Erythroblast (primary cell): ENCODE measurements around the gene EPM2A.

Source experiments
- DNase-seq, 2 experiments: peaks; one replicate each; lab custom pipeline; 2025; lab: John Stamatoyannopoulos, UW
- GATA1 ChIP-seq: IDR thresholded peaks from 2 replicates; pipeline ENCODE4 v1.6.1; 2011; ENCODE audit warnings: low read depth, mild to moderate bottlenecking, control low read depth, low read length, moderate library complexity
- POLR2A ChIP-seq: IDR thresholded peaks from 2 replicates; pipeline ENCODE4 v1.6.1; 2011; ENCODE audit warnings: mild to moderate bottlenecking, low read length

EPM2A gene

DNA sequence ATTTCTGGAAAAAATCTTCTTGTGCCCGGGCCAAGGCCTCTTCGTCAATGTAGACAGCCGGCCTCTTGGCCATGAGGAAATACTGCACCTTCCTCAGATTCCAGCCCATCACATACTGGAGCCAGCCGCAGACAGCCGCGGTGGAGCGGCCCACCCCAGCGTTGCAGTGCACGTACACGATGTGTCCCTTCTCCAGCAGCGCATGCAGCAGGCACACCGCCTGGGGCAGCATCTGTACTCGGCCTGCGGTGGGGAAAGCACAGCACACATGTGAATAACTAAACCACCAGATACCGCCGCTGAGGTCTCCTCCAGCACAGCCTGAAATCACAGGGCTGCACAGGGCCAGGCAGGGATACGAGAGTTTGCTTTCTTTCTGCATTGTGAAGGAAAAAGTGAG lies 107.9 kb downstream of the EPM2A start:
- TF ChIP-seq GATA1 (no peak), POLR2A (no peak)
- DNase-seq: no peak

DNA sequence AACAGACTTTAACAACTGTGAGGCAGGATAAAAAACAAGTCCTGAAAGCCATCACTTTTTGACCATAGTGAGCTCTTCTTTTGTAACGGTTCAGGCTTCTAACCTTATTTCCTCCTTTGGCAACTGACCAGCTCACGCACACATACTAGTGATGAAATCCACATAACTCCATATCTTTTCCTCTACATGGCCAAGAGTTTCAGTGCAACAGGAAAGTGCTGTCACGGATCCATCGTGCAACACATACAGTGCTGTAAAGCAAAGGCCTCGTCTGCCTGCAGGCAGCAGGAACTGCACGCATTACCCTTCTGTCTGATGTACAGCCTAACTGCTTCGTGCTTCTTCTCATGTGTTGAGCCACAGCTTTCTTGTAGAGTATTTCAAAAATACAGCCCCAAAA lies 108.5 kb downstream of the EPM2A start:
- no peak for TF ChIP-seq GATA1
- TF ChIP-seq POLR2A: no peak
- DNase-seq: no peak

DNA sequence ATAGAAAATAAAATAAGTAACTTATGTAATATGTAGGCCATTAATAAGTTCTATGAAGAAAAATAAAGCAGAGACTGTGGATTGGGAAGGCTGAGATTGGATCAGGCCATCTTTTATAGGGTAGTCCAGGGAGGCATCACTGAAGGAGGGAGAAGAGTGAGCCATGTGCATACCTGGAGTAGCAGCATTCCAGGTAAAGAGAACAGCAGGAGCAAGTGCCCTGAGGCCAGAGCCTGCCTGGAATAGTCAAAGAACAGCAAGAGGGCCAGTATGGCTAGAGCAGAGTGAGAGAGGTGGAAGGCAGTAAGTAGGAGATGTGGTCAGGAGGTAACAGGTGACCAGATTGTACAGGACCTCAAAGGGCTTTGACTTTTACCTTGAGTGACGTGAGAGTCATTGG lies 112.1 kb downstream of the EPM2A start:
- TF ChIP-seq GATA1 (no peak), POLR2A (no peak)
- DNase-seq: no peak

DNA sequence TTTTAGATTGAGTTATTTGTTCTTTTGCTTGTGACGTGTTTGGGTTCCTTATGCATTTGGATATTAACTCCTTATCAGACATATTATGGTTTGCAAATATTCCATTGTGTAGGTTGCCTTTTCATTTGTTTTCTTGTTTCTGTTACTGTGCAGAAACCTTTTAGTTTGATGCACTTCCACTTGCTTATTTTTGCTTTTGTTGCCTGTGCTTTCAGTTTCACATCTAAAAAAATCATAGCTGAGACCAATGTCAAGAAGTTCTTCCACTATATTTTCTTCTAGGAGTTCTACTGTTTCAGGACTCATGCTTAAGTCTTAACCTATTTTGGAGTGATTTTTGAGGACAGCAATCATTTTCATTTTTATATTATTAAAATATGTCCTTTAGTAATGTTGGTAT lies 113.5 kb downstream of the EPM2A start:
- no peak for DNase-seq
- no peak for TF ChIP-seq GATA1
- TF ChIP-seq POLR2A: no peak

DNA sequence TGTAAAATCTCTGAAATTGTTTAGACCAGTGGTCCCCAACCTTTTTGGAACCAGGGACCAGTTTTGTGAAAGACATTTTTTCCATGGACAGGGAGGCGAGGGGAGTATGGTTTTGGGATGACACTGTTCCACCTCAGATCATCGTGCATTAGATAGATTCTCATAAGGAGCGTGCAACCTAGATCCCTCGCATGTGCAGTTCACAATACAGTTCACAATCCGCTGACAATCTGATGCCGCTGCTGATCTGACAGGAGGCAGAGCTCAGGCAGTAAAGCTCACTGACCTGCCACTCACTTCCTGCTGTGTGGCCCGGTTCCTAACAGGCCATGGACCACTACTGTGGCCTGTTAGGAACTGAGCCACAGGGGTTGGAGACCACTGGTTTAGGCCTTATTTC lies 115.2 kb downstream of the EPM2A start:
- DNase-seq: no peak
- no peak for TF ChIP-seq POLR2A
- no peak for TF ChIP-seq GATA1

DNA sequence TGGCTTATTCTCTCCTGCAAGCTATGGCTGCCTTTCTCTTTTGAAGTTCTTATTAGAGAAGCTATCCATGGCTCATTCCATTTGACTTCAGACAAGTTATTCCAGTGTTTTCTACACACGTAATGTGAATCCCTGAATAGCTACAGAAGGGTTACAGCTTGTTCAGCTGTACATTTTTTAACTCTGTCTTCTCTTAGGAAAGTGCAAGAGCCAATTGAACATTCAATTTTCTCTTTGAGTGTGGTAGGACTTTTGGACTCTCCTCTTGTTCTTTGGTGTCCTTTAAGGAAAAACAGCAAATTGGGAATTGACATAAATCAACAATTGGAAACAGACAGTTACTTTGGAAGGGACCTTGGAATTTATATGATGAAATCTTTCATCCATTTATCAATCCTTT lies 125.8 kb downstream of the EPM2A start:
- no peak for DNase-seq
- TF ChIP-seq POLR2A: no peak
- no peak for TF ChIP-seq GATA1

DNA sequence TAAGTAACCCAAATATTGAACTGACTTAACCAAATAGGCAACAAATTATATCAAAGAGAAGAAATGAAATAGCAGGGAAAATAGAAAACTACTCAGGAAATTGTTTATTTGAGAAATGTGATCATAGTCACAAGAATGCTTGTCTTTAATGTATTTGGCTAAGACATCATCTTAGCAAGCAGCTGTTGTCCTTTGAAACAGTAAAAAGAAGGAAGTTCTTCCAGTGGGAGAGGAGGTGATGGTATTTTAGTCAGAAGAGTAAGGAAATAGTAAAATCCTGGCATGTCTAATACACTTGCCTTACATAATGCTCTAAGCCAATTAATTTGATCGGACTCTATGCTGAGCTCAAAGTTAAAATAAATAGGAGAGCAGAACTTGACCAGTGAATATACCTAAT lies 126.5 kb downstream of the EPM2A start:
- no peak for DNase-seq
- no peak for TF ChIP-seq GATA1
- TF ChIP-seq POLR2A: no peak

DNA sequence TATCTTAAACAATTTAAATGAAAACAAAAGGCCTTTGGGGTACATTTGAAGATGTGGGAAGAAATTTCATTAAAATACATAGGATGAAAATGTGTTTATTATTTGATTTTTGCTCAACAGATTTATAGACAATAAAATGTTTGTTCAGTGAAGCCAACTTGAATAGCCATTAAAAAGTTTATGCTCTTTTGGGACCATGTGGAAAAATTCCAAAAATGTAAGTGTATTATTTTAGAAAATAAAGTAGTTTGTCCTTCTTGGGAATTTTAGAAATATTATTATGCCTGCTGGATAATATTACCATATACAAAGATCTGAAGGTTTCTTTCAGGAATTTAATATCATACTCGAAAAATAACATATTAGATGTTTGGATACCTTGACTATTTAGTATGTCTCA lies 131.3 kb downstream of the EPM2A start:
- DNase-seq: no peak
- TF ChIP-seq POLR2A (no peak), GATA1 (no peak)

DNA sequence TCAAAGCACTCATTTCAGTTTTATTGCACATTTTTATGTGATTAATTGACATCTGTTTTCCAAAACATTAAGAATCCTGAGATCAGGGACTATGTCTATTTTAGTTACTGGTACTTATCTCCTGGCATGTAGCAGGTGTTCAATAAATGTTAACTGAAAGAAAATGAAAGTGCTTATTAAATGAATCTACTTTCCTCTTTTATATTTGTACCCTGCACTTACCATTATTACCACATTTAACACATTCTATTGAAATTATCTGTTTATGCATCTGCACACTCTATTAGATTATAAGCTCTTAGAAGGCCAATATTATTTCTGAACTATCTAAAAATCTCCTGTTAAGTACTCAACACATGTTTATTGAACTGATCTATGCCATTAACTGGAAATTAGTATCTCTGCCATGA lies 131.9 kb downstream of the EPM2A start:
- no peak for DNase-seq
- TF ChIP-seq GATA1 (no peak), POLR2A (no peak)

DNA sequence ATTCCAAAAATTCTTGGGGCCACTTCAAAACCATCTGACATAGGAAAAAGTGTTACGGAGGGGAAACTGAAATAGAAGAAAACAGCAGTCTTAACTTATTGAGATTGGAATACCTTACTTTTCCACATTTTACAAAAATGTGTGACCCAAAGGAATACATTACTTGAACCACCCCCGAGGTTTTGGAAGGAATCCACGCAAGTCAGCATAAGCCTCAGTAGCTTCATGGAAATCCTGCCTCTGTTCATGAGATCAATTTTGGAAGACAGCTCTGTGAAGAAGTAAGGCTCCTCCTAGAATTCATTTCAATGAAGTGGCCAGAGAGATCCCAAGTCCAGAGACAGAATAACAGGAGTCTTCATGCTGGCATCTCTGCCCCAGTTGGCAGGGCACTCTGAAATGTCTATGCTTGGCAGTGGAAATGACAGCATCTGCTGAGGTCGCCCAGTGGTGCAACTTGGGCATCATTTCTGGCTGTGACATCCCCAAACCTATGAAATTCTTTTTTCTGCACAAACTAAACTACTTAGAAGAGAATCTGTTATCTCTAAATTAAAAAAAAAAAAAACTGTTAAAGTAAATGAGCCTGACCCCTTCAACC lies 132.5 kb downstream of the EPM2A start:
- no peak for TF ChIP-seq GATA1
- no peak for TF ChIP-seq POLR2A
- DNase-seq: no peak

DNA sequence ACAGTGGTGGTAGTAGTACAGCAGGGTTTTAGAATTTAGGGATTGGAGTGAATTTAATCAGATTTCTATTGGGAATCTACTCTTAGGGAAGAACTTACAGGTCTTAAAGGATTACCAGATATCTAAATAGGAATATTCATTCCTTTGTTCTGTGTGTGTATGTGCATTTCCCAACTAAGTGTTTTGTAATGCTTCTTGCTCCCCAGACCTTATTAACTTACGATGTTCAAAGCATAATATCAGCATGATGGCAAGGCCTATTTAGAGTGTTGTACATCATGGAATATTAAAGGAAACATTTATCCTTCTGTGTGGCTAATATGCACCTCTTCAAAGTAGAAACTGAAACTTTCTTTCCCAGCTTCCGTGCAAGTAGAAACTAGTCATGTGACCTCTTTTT lies 133.9 kb downstream of the EPM2A start:
- no peak for TF ChIP-seq GATA1
- TF ChIP-seq POLR2A: no peak
- no peak for DNase-seq

DNA sequence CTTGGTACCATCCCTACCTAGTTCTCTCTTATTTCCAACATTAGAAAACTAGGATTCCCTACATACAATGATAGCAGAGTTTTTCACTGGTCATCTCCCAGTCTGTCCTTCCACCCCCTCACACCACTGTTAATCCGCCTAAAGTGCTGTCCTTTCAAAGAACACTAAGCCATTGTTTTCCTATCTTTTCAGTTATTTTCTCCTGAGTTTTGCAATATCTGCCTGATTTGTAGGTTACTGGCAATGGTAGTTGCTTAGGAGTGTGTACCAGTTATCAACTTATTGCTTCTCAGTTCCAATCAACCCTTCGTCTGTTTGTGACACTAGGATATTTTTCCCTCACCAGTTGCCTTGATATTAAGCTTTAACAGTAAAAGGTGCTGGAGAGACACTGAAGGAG lies 135.0 kb downstream of the EPM2A start:
- TF ChIP-seq POLR2A (no peak), GATA1 (no peak)
- no peak for DNase-seq

DNA sequence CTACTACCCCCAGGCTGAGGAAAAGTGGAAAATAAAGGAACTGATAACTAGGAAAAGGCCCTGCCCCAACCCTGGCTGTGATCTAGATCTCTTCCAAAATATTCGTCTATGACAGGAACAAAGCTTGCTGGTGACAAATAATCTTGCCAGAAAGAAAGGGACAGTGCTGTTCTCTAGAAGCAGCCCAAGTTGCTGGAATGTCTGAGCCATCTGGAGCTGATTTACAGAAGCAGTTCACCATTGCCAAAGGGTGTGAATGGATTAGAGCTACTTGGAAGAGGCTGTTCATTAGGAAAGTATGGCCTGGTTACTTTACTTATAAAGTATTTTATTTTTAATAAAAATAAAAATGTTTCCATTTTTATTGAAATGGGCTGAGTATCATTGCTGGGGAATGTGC lies 146.3 kb downstream of the EPM2A start:
- TF ChIP-seq GATA1 (no peak), POLR2A (no peak)
- no peak for DNase-seq

DNA sequence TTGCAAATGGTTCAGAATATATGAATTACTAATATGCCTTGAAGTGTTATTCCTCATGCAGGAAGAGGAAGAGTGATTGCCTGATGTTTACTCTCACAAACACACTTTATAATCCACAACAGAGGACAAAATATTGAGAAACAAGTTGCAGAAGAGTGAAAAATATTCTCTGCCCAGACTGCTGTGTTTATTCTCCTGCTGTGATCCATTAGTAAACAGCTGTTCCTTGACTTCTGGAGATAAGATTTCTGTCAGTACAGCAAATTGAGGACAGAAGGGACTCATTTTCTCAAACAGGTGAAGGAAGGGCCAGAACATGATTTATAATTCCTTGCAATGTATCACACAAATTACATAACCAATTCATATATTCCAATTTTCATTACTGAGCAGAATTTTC lies 148.0 kb downstream of the EPM2A start:
- DNase-seq: no peak
- no peak for TF ChIP-seq POLR2A
- TF ChIP-seq GATA1: no peak

DNA sequence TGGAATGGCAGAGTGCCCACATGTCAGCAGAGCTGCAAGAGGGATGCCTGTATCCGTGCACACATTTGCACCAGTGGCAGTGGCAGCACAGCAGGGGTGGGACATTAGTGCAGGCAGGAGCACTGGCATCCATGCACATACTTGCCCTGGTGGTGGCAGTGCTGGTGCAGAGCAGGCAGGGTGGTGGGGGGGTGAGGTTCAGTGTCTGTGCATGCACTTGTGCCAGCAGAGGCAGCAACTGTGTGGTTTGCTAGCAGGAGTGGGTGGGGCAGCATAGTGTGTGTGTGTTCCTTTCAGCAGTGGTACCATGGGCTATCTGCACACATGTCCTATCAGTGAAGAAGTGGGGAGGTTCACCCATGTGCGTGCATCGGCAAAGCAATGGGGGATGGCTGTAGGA lies 151.6 kb downstream of the EPM2A start:
- TF ChIP-seq POLR2A (no peak), GATA1 (no peak)
- no peak for DNase-seq
